GM23338 (cell line): ENCODE measurements around the gene CCDC81.

Experiments
- CREB1 ChIP-seq: fragments of 250-450 bp; sonication (Bioruptor Pico); IDR thresholded peaks from 2 replicates; pipeline ENCODE4 v1.5.0; 2020; ENCODE audit warnings: low read depth, mild to moderate bottlenecking, moderate library complexity
- EZH2 ChIP-seq: fragments of 200-600 bp; sonication (generic); IDR thresholded peaks from one replicate; pipeline ENCODE4 v1.8.0; 2017; ENCODE audit warnings: antibody characterized with exemption, mild to moderate bottlenecking, low read depth; ENCODE audit not compliant: unreplicated experiment
- POLR2AphosphoS5 ChIP-seq: IDR thresholded peaks from 2 replicates; pipeline ENCODE4 v1.6.1; 2016; ENCODE audit warnings: antibody characterized with exemption, low read depth
- TF ChIP-seq, protein P1 (sequence below), 2 experiments: fragments of 200-600 bp in 1 of 2; sonication (generic) in 1 of 2; conservative IDR thresholded peaks; 2 replicates each; pipeline versions ENCODE4 v1.5.1 to v1.6.1; 2016 to 2017; ENCODE audit warnings: antibody characterized with exemption in 2 of 2, low read depth in 2 of 2, mild to moderate bottlenecking in 2 of 2, moderate library complexity in 1 of 2

DNA sequence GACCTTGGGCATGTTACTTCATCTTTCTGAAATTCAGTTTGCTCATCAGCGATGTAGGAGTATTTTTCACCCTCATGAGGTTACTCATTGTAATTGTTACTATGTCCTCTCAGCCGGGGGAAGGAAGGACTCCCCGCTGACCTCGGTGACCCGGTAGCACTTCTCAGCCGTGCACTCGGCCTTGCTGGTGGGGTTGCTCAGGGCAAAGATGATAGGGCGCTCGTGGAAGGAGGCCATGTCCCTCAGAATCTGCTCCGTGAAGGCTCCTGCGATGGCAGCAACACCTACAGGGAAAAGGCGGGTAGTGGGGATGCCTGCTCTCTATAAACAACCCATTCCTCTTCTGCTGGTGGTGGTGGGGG is 72.2 kb downstream of the CCDC81 start:
- TF ChIP-seq CREB1 (CRISPR knock-in tag) (no peak), EZH2 (no peak), POLR2AphosphoS5 (no peak)
- TF ChIP-seq, protein P1, sequence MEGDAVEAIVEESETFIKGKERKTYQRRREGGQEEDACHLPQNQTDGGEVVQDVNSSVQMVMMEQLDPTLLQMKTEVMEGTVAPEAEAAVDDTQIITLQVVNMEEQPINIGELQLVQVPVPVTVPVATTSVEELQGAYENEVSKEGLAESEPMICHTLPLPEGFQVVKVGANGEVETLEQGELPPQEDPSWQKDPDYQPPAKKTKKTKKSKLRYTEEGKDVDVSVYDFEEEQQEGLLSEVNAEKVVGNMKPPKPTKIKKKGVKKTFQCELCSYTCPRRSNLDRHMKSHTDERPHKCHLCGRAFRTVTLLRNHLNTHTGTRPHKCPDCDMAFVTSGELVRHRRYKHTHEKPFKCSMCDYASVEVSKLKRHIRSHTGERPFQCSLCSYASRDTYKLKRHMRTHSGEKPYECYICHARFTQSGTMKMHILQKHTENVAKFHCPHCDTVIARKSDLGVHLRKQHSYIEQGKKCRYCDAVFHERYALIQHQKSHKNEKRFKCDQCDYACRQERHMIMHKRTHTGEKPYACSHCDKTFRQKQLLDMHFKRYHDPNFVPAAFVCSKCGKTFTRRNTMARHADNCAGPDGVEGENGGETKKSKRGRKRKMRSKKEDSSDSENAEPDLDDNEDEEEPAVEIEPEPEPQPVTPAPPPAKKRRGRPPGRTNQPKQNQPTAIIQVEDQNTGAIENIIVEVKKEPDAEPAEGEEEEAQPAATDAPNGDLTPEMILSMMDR (conservative IDR thresholded peaks at IDR 0.05; ENCODE audit: low read depth in 2 of 2), result no peak
